Uterus (tissue), 2 donors: ENCODE measurements around the gene CCNY.

Source experiments
- POLR2A ChIP-seq, 2 donors: fragments of 450-650 bp; IDR thresholded peaks; one replicate each; pipeline ENCODE4 v1.6.1; 2016; ENCODE audit warnings: antibody characterized with exemption in 2 of 2, mild to moderate bottlenecking in 1 of 2, moderate library complexity in 1 of 2
- TF ChIP-seq, protein P1 (sequence below), 4 experiments: fragments of 200-600 bp in 2 of 4; fragments of 450-650 bp in 2 of 4; sonication (generic) in 2 of 4; IDR thresholded peaks; one replicate each; pipeline ENCODE4 v1.5.1; 2016 to 2019; ENCODE audit warnings: antibody characterized with exemption in 4 of 4, mild to moderate bottlenecking in 2 of 4, moderate library complexity in 1 of 4

DNA sequence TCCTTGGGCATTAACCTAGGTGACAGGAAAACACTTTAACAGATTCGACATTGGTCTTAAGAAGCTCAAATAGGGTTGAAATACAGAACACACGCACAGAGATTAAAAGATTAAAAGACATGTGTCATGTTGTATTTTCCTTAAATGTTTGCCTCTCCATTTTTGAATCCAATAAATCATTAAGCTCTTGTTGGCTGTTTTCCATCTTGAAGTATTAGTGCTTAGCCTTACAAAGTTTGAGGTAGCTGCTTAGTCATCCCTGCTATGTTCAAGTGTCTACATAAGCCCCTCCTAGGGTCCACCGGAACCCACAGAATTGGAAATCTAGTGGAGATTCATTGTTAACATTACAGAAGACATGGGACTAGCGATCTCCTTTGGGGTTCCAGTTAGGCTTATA lies 256.1 kb downstream of the CCNY start:
- TF ChIP-seq, protein P1, sequence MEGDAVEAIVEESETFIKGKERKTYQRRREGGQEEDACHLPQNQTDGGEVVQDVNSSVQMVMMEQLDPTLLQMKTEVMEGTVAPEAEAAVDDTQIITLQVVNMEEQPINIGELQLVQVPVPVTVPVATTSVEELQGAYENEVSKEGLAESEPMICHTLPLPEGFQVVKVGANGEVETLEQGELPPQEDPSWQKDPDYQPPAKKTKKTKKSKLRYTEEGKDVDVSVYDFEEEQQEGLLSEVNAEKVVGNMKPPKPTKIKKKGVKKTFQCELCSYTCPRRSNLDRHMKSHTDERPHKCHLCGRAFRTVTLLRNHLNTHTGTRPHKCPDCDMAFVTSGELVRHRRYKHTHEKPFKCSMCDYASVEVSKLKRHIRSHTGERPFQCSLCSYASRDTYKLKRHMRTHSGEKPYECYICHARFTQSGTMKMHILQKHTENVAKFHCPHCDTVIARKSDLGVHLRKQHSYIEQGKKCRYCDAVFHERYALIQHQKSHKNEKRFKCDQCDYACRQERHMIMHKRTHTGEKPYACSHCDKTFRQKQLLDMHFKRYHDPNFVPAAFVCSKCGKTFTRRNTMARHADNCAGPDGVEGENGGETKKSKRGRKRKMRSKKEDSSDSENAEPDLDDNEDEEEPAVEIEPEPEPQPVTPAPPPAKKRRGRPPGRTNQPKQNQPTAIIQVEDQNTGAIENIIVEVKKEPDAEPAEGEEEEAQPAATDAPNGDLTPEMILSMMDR (IDR thresholded peaks at IDR 0.05), result no peak
- no peak for TF ChIP-seq POLR2A (IDR thresholded peaks at IDR 0.05)
